Neuronal stem cell (in vitro differentiated cells): ENCODE results near the gene PITHD1.

Source experiments
- DNase-seq: peaks from one replicate; pipeline ENCODE4 v3.0.0-alpha.2; 2013; ENCODE audit warnings: low spot score
- H2AFZ ChIP-seq: one replicate; pipeline ENCODE4 v1.6.1; 2013; ENCODE audit warnings: mild to moderate bottlenecking, low read length, inconsistent platforms
- H2AK5ac ChIP-seq: 2 replicates; pipeline ENCODE4 v1.6.1; 2013; ENCODE audit warnings: low read depth, mild to moderate bottlenecking, inconsistent platforms, low read length, moderate library complexity, mixed read lengths
- H2BK120ac ChIP-seq: 2 replicates; pipeline ENCODE4 v1.6.1; 2013; ENCODE audit warnings: low read depth, mild to moderate bottlenecking, inconsistent platforms, low read length, moderate library complexity, mixed read lengths
- H2BK12ac ChIP-seq: one replicate; pipeline ENCODE4 v1.6.1; 2013; ENCODE audit warnings: low read length, inconsistent platforms
- H2BK15ac ChIP-seq: 2 replicates; pipeline ENCODE4 v1.6.1; 2013; ENCODE audit warnings: mild to moderate bottlenecking, low read length, inconsistent platforms, mixed read lengths
- H2BK5ac ChIP-seq: one replicate; pipeline ENCODE4 v1.6.1; 2013; ENCODE audit warnings: inconsistent platforms, mild to moderate bottlenecking, low read length, moderate library complexity
- H3K14ac ChIP-seq: one replicate; pipeline ENCODE4 v1.6.1; 2013; ENCODE audit warnings: low read length, inconsistent platforms
- H3K18ac ChIP-seq: 2 replicates; pipeline ENCODE4 v1.6.1; 2013; ENCODE audit warnings: low read length, inconsistent platforms
- H3K23ac ChIP-seq: 2 replicates; pipeline ENCODE4 v1.6.1; 2013; ENCODE audit warnings: low read depth, mild to moderate bottlenecking, mixed read lengths, low read length, inconsistent platforms; ENCODE audit not compliant: poor library complexity
- H3K27ac ChIP-seq: replicated peaks from 3 replicates; pipeline ENCODE4 v1.5.1; 2013; ENCODE audit warnings: low read length, inconsistent platforms
- H3K27me3 ChIP-seq, 3 experiments: 2 replicates each; pipeline ENCODE4 v1.6.1; 2013; ENCODE audit warnings: low read length in 3 of 3, mild to moderate bottlenecking in 2 of 3, inconsistent platforms in 1 of 3, low read depth in 1 of 3, mixed read lengths in 1 of 3, moderate library complexity in 1 of 3; ENCODE audit not compliant: control insufficient read depth in 3 of 3, insufficient read depth in 3 of 3
- H3K36me3 ChIP-seq, 2 donors: replicated peaks in 1 of 2; 2 replicates each; pipeline ENCODE4 v1.6.1; 2013; ENCODE audit warnings: low read length in 2 of 2; ENCODE audit not compliant: control insufficient read depth in 2 of 2, insufficient read depth in 2 of 2
- H3K4ac ChIP-seq: 2 replicates; pipeline ENCODE4 v1.6.1; 2013; ENCODE audit warnings: inconsistent platforms, mild to moderate bottlenecking, low read length, moderate library complexity
- H3K4me1 ChIP-seq, 2 donors: 1 replicate in 1 of 2; 2 replicates in 1 of 2; pipeline ENCODE4 v1.6.1; 2013; ENCODE audit warnings: low read length in 2 of 2, low read depth in 1 of 2; ENCODE audit not compliant: control insufficient read depth in 2 of 2, insufficient read depth in 1 of 2
- H3K4me2 ChIP-seq: one replicate; pipeline ENCODE4 v1.6.1; 2013; ENCODE audit warnings: mild to moderate bottlenecking, low read length, inconsistent platforms; ENCODE audit not compliant: insufficient read depth, poor library complexity, severe bottlenecking
- H3K4me3 ChIP-seq, 2 donors: 2 replicates each; pipeline ENCODE4 v1.5.1; 2013; ENCODE audit warnings: low read length in 2 of 2, mild to moderate bottlenecking in 2 of 2, inconsistent platforms in 1 of 2, moderate library complexity in 1 of 2
- H3K79me1 ChIP-seq: one replicate; pipeline ENCODE4 v1.6.1; 2013; ENCODE audit warnings: low read depth, mild to moderate bottlenecking, inconsistent platforms, low read length, moderate library complexity
- H3K9ac ChIP-seq: one replicate; pipeline ENCODE4 v1.6.1; 2013; ENCODE audit warnings: mild to moderate bottlenecking, low read depth, low read length, inconsistent platforms; ENCODE audit not compliant: poor library complexity
- H3K9me3 ChIP-seq, 2 donors: replicated peaks in 1 of 2; 2 replicates each; pipeline versions ENCODE3 to v1.6.1; 2013; ENCODE audit warnings: low read length in 2 of 2, mild to moderate bottlenecking in 2 of 2, inconsistent platforms in 1 of 2, low read depth in 1 of 2, mixed read lengths in 1 of 2, moderate library complexity in 1 of 2; ENCODE audit not compliant: control insufficient read depth in 2 of 2, insufficient read depth in 1 of 2
- H4K8ac ChIP-seq: one replicate; pipeline ENCODE4 v1.6.1; 2013; ENCODE audit warnings: low read depth, mild to moderate bottlenecking, inconsistent platforms, low read length, moderate library complexity
- H4K91ac ChIP-seq: one replicate; pipeline ENCODE4 v1.6.1; 2013; ENCODE audit warnings: low read length, low read depth, mild to moderate bottlenecking, inconsistent platforms; ENCODE audit not compliant: poor library complexity
- WGBS, 2 donors: extraction: QIAGEN DNeasy Blood & Tissue Kit; methylation state at CpG; one replicate each; pipeline ENCODE4 v1.1.7; 2013; ENCODE audit warnings: missing lambda C conversion rate in 2 of 2, mixed read lengths in 1 of 2; ENCODE audit not compliant: insufficient read length in 2 of 2, insufficient replicate concordance in 1 of 2; ENCODE audit errors: extremely low coverage in 2 of 2; 5-methylcytosine and 5-hydroxymethylcytosine counted together

The PITHD1 gene

GRCh38 chr1:23759277-23759676 lies 18.9 kb upstream of the PITHD1 start:
- no peak overlapping the region for H3K4me2 ChIP-seq
- no peaks in the 10 kb centered on the region for H3K27me3 ChIP-seq
- H3K14ac ChIP-seq = no peak overlapping the region
- H4K8ac ChIP-seq = no peak overlapping the region
- no peaks in the 10 kb centered on the region for H3K79me1 ChIP-seq
- H3K36me3 ChIP-seq = peaks cover 40 to 98% of the 10 kb centered on the region in 2 donors
- H3K4ac ChIP-seq = no peak overlapping the region
- peaks cover 0 to 10% of the 10 kb centered on the region in 2 donors for H3K4me1 ChIP-seq
- no peak for DNase-seq
- no peak overlapping the region for H4K91ac ChIP-seq
- no peak overlapping the region for H3K27ac ChIP-seq
- H2BK12ac ChIP-seq = no peak overlapping the region
- H2AFZ ChIP-seq = no peak overlapping the region
- WGBS, 2 donors = no CpG with 5 or more reads among the region's 4 CpGs
- H3K9me3 ChIP-seq = no peaks in the 10 kb centered on the region
- no peak overlapping the region for H2BK120ac ChIP-seq
- H3K9ac ChIP-seq = no peak overlapping the region
- H2BK15ac ChIP-seq = no peak overlapping the region
- H3K18ac ChIP-seq = no peak overlapping the region
- no peak overlapping the region for H3K4me3 ChIP-seq
- H2BK5ac ChIP-seq = no peak overlapping the region
- H3K23ac ChIP-seq = no peak overlapping the region
- H2AK5ac ChIP-seq = no peak overlapping the region

GRCh38 chr1:23763041-23763577 lies 15.1 kb upstream of the PITHD1 start:
- Histone ChIP-seq H3K27me3 (no peaks in the 10 kb centered on the region), H2AK5ac (no peak overlapping the region), H4K8ac (no peak overlapping the region), H3K4me1 (peaks cover 0 to 10% of the 10 kb centered on the region in 2 donors), H3K9me3 (no peaks in the 10 kb centered on the region), H3K18ac (no peak overlapping the region), H2AFZ (no peak overlapping the region), H3K4ac (no peak overlapping the region), H3K9ac (no peak overlapping the region), H3K79me1 (no peaks in the 10 kb centered on the region), H4K91ac (no peak overlapping the region), H3K4me3 (no peak overlapping the region), H2BK15ac (no peak overlapping the region), H3K4me2 (no peak overlapping the region), H2BK12ac (no peak overlapping the region), H3K36me3 (peaks cover 25 to 82% of the 10 kb centered on the region in 2 donors), H2BK5ac (no peak overlapping the region), H3K23ac (no peak overlapping the region), H3K14ac (no peak overlapping the region), H2BK120ac (no peak overlapping the region), H3K27ac (no peak overlapping the region)
- no CpG with 5 or more reads among the region's 7 CpGs for WGBS, 2 donors
- no peak for DNase-seq

GRCh38 chr1:23768733-23769132 lies 9.5 kb upstream of the PITHD1 start:
- H3K9ac ChIP-seq = no peak overlapping the region
- no peak overlapping the region for H3K27ac ChIP-seq
- H2AFZ ChIP-seq = no peak overlapping the region
- no peak overlapping the region for H3K4me3 ChIP-seq
- WGBS, 2 donors = no CpG with 5 or more reads among the region's 5 CpGs
- H2BK12ac ChIP-seq = no peak overlapping the region
- no peak overlapping the region for H3K18ac ChIP-seq
- no peak overlapping the region for H2BK5ac ChIP-seq
- no peak overlapping the region for H3K4ac ChIP-seq
- H3K79me1 ChIP-seq = no peaks in the 10 kb centered on the region
- H3K27me3 ChIP-seq = no peaks in the 10 kb centered on the region
- no peak overlapping the region for H3K4me2 ChIP-seq
- H3K23ac ChIP-seq = no peak overlapping the region
- H3K9me3 ChIP-seq = no peaks in the 10 kb centered on the region
- peaks cover 7 to 54% of the 10 kb centered on the region in 2 donors for H3K36me3 ChIP-seq
- H4K91ac ChIP-seq = no peak overlapping the region
- H3K4me1 ChIP-seq = no peaks in the 10 kb centered on the region
- no peak overlapping the region for H2AK5ac ChIP-seq
- no peak overlapping the region for H2BK120ac ChIP-seq
- no peak for DNase-seq
- no peak overlapping the region for H2BK15ac ChIP-seq
- no peak overlapping the region for H4K8ac ChIP-seq
- H3K14ac ChIP-seq = no peak overlapping the region

GRCh38 chr1:23772049-23772853 lies 6.0 kb upstream of the PITHD1 start:
- H3K4me1 ChIP-seq = no peaks in the 10 kb centered on the region
- no peaks in the 10 kb centered on the region for H3K27me3 ChIP-seq
- no peak overlapping the region for H2BK15ac ChIP-seq
- H2AK5ac ChIP-seq = no peak overlapping the region
- H2BK5ac ChIP-seq = no peak overlapping the region
- H3K9ac ChIP-seq = no peak overlapping the region
- no peak overlapping the region for H3K14ac ChIP-seq
- H3K9me3 ChIP-seq = no peaks in the 10 kb centered on the region
- peak; percentile 78 for DNase-seq
- H3K79me1 ChIP-seq = no peaks in the 10 kb centered on the region
- peaks cover 3 to 35% of the 10 kb centered on the region in 2 donors for H3K36me3 ChIP-seq
- WGBS, 2 donors = no CpG with 5 or more reads among the region's 14 CpGs
- H3K4me2 ChIP-seq = no peak overlapping the region
- H3K4ac ChIP-seq = no peak overlapping the region
- H3K18ac ChIP-seq = no peak overlapping the region
- no peak overlapping the region for H4K8ac ChIP-seq
- no peak overlapping the region for H2BK12ac ChIP-seq
- H2BK120ac ChIP-seq = no peak overlapping the region
- no peak overlapping the region for H4K91ac ChIP-seq
- no peak overlapping the region for H2AFZ ChIP-seq
- H3K4me3 ChIP-seq = no peak overlapping the region
- H3K27ac ChIP-seq = no peak overlapping the region
- no peak overlapping the region for H3K23ac ChIP-seq
